ENCODE data around the gene PEX14.

- TF ChIP-seq CTCF (IDR thresholded peaks at IDR 0.05; ENCODE audit: poor library complexity) (no peak), EZH2 (IDR thresholded peaks at IDR 0.05; ENCODE audit: borderline replicate concordance) (no peak), EZH2phosphoT487 (IDR thresholded peaks at IDR 0.05; ENCODE audit: low read depth, severe bottlenecking, unreplicated experiment) (no peak)
Measured at GRCh38 chr1:10530756-10531495, 56.2 kb downstream of the PEX14 start.

All from hepatocyte (in vitro differentiated cells).